Smooth muscle cell (in vitro differentiated cells): ENCODE data around the gene GPC3. TPM values are rescaled to one million over a fixed set of nuclear protein-coding genes. Genes with fewer than 3 reads are reported as not detected.

Source experiments
- DNase-seq: peaks from one replicate; lab custom pipeline; 2025; ENCODE audit not compliant: unreplicated experiment; lab: John Stamatoyannopoulos, UW
- H2AFZ ChIP-seq: fragments of 200-600 bp; sonication (generic); 2 replicates; pipeline ENCODE4 v1.6.0; 2016; ENCODE audit warnings: antibody characterized with exemption, low read depth, mild to moderate bottlenecking
- H3F3A ChIP-seq: fragments of 200-600 bp; sonication (generic); 2 replicates; pipeline ENCODE4 v1.6.0; 2017; ENCODE audit warnings: antibody characterized with exemption, low read depth
- H3K27ac ChIP-seq: fragments of 200-600 bp; sonication (generic); 2 replicates; pipeline ENCODE4 v1.5.1; 2016; ENCODE audit warnings: low read depth, mild to moderate bottlenecking
- H3K27me3 ChIP-seq: fragments of 200-600 bp; sonication (generic); 2 replicates; pipeline ENCODE4 v1.6.1; 2016; ENCODE audit warnings: low read depth, mild to moderate bottlenecking
- H3K36me3 ChIP-seq: fragments of 200-600 bp; sonication (generic); 2 replicates; pipeline ENCODE4 v1.5.1; 2016; ENCODE audit warnings: low read depth
- H3K4me1 ChIP-seq: fragments of 200-600 bp; sonication (generic); 2 replicates; pipeline ENCODE4 v1.5.1; 2016; ENCODE audit warnings: low read depth
- H3K4me2 ChIP-seq: fragments of 200-600 bp; sonication (generic); 2 replicates; pipeline ENCODE4 v1.6.0; 2016; ENCODE audit warnings: mild to moderate bottlenecking
- H3K4me3 ChIP-seq: fragments of 200-600 bp; sonication (generic); 2 replicates; pipeline ENCODE4 v1.5.1; 2016; ENCODE audit warnings: mild to moderate bottlenecking
- H3K79me2 ChIP-seq: fragments of 200-600 bp; sonication (generic); 2 replicates; pipeline ENCODE4 v1.6.0; 2016; ENCODE audit warnings: low read depth, mild to moderate bottlenecking
- H3K9ac ChIP-seq: fragments of 200-600 bp; sonication (generic); 2 replicates; pipeline ENCODE4 v1.6.0; 2016; ENCODE audit warnings: low read depth
- H3K9me3 ChIP-seq: fragments of 200-600 bp; sonication (generic); replicated peaks from 2 replicates; pipeline ENCODE4 v1.5.1; 2016; ENCODE audit warnings: low read depth
- H4K20me1 ChIP-seq: fragments of 200-600 bp; sonication (generic); 2 replicates; pipeline ENCODE4 v1.6.0; 2016; ENCODE audit warnings: low read depth
- WGBS: methylation state at CpG from one replicate; pipeline ENCODE4 v1.1.7; 2016; ENCODE audit warnings: low lambda C conversion rate; 5-methylcytosine and 5-hydroxymethylcytosine counted together
- polyA plus RNA-seq: library from polyadenylated mRNA; unstranded; fragments of >200 nt; fragmentation: Nextera tagmentation; extraction: Ambion mirVana; gene quantifications from 2 replicates; pipeline ENCODE4 v1.2.1, GENCODE V29; 2016
- total RNA-seq: library from RNA; depleted of rRNA; stranded (reverse); fragments of >200 nt; gene quantifications from 2 replicates; pipeline ENCODE4 v1.2.3, GENCODE V29; 2014
- TF ChIP-seq, protein P1 (sequence below): fragments of 200-600 bp; sonication (generic); IDR thresholded peaks from 2 replicates; pipeline ENCODE4 v1.5.1; 2017; ENCODE audit warnings: borderline replicate concordance, mild to moderate bottlenecking, antibody characterized with exemption; ENCODE audit not compliant: insufficient read depth, poor library complexity, severe bottlenecking

GPC3 gene
- total and polyA plus RNA-seq, 2 experiments from 2014 or later, result 120 to 191 TPM

DNA sequence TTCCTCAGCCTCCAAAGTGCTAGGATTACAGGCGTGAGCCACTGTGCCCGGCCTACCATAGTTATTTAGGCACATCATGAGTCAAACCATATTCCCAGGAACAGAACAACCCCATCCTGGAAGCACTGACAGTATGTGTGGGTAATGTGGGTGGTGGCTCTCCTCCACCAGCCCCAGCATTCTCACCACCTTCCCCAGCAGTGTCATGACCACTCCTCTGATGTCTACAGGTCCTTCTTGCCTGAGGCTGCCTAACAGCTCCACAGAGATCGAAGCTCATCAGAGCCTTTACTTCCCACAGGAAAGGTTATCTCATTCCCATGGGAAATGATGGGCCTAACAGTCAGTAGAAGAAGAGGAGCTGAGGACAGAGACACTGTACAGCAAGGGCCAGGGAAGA lies 440.6 kb downstream of the GPC3 start:
- no peak overlapping the region for H3K4me3 ChIP-seq
- H3K79me2 ChIP-seq, result no peaks in the 10 kb centered on the region
- no peaks in the 10 kb centered on the region for H3K36me3 ChIP-seq
- H4K20me1 ChIP-seq, result no peaks in the 10 kb centered on the region
- peak overlapping the region; percentile 91 for H3K27ac ChIP-seq
- TF ChIP-seq, protein P1, sequence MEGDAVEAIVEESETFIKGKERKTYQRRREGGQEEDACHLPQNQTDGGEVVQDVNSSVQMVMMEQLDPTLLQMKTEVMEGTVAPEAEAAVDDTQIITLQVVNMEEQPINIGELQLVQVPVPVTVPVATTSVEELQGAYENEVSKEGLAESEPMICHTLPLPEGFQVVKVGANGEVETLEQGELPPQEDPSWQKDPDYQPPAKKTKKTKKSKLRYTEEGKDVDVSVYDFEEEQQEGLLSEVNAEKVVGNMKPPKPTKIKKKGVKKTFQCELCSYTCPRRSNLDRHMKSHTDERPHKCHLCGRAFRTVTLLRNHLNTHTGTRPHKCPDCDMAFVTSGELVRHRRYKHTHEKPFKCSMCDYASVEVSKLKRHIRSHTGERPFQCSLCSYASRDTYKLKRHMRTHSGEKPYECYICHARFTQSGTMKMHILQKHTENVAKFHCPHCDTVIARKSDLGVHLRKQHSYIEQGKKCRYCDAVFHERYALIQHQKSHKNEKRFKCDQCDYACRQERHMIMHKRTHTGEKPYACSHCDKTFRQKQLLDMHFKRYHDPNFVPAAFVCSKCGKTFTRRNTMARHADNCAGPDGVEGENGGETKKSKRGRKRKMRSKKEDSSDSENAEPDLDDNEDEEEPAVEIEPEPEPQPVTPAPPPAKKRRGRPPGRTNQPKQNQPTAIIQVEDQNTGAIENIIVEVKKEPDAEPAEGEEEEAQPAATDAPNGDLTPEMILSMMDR, result no peak
- H2AFZ ChIP-seq, result no peak overlapping the region
- WGBS, result 93% methylated on average over 3 of the region's 3 CpGs
- no peaks in the 10 kb centered on the region for H3K4me1 ChIP-seq
- no peak for DNase-seq
- no peaks in the 10 kb centered on the region for H3F3A ChIP-seq
- no peak overlapping the region for H3K4me2 ChIP-seq
- H3K9me3 ChIP-seq, result no peaks in the 10 kb centered on the region
- no peaks in the 10 kb centered on the region for H3K27me3 ChIP-seq
- H3K9ac ChIP-seq, result peak overlapping the region; percentile 86

GRCh38 chrX:133544115-133544514 lies 441.3 kb downstream of the GPC3 start:
- H3F3A ChIP-seq, result no peaks in the 10 kb centered on the region
- no peak overlapping the region for H2AFZ ChIP-seq
- DNase-seq, result no peak
- H3K4me3 ChIP-seq, result no peak overlapping the region
- no peaks in the 10 kb centered on the region for H3K27me3 ChIP-seq
- H3K36me3 ChIP-seq, result no peaks in the 10 kb centered on the region
- TF ChIP-seq, protein P1, result no peak
- H4K20me1 ChIP-seq, result no peaks in the 10 kb centered on the region
- peak overlapping the region; percentile 86 for H3K9ac ChIP-seq
- WGBS, result 39% methylated on average over 3 of the region's 3 CpGs
- H3K4me1 ChIP-seq, result no peaks in the 10 kb centered on the region
- H3K27ac ChIP-seq, result peak overlapping the region; percentile 91
- no peaks in the 10 kb centered on the region for H3K79me2 ChIP-seq
- no peak overlapping the region for H3K4me2 ChIP-seq
- no peaks in the 10 kb centered on the region for H3K9me3 ChIP-seq

- Histone ChIP-seq H4K20me1 (no peaks in the 10 kb centered on the region), H3K4me1 (no peaks in the 10 kb centered on the region), H3K79me2 (no peaks in the 10 kb centered on the region), H3K9me3 (no peaks in the 10 kb centered on the region), H3K27ac (peak overlapping the region; percentile 91), H3K27me3 (no peaks in the 10 kb centered on the region), H2AFZ (no peak overlapping the region), H3K9ac (peak overlapping the region; percentile 86), H3F3A (no peaks in the 10 kb centered on the region), H3K4me2 (no peak overlapping the region), H3K4me3 (no peak overlapping the region), H3K36me3 (no peaks in the 10 kb centered on the region)
- no peak for DNase-seq
- WGBS, result 80% methylated on average over 2 of the region's 2 CpGs
- TF ChIP-seq, protein P1, result no peak
These were observed 441.7 kb downstream of the GPC3 start for GRCh38 chrX:133543654-133544053.

DNA sequence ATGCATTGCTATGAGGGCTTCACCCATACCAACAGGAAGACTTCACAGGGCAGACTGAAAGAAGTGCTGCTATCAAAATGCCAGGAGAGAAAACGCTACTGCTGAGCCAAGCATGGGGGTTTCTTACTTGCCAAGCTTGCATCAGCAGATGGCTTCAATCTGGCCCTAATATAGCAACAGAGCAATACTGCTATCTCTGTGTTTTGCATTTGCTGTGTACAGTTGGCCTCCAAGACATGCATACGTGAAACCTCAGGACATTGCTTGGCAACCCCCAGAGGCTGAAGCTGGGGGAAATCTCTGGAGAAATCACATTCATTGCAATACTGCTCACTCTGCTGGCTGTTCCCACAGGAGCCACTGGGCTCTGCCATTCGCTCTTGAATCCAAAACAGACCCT lies 442.9 kb downstream of the GPC3 start:
- DNase-seq, result no peak
- no peaks in the 10 kb centered on the region for H3K4me1 ChIP-seq
- TF ChIP-seq, protein P1, result no peak
- H3K4me2 ChIP-seq, result no peak overlapping the region
- no peaks in the 10 kb centered on the region for H3K9me3 ChIP-seq
- no peaks in the 10 kb centered on the region for H3K36me3 ChIP-seq
- H4K20me1 ChIP-seq, result no peaks in the 10 kb centered on the region
- WGBS, result 57% methylated on average over 3 of the region's 3 CpGs
- H3K27me3 ChIP-seq, result no peaks in the 10 kb centered on the region
- no peak overlapping the region for H3K9ac ChIP-seq
- H3K79me2 ChIP-seq, result no peaks in the 10 kb centered on the region
- H2AFZ ChIP-seq, result no peak overlapping the region
- H3F3A ChIP-seq, result no peaks in the 10 kb centered on the region
- H3K27ac ChIP-seq, result peak overlapping the region; percentile 91
- no peak overlapping the region for H3K4me3 ChIP-seq
